Common myeloid progenitor, CD34-positive (primary cell): ENCODE results near the gene ITIH2.
"Not testable (repeated sequence)": the region's sequence is repeated elsewhere in the genome, so short reads cannot be mapped to it uniquely, and the experiment has no call there.

Source experiments
- CTCF ChIA-PET: fragments of 350-600 bp; sonication (Branson Sonifier 250); formaldehyde crosslinking; loops from one replicate; lab custom pipeline; 2021; ENCODE audit warnings: antibody characterized with exemption; lab: Charles Lee
- POLR2A ChIA-PET: fragments of 350-600 bp; sonication (Branson Sonifier 250); formaldehyde crosslinking; loops from one replicate; lab custom pipeline; 2021; ENCODE audit warnings: antibody characterized with exemption; lab: Charles Lee
- DNase-seq, 3 donors: peaks; one replicate each; pipeline versions ENCODE4 v3.0.0 to v3.0.0-alpha.2; 2013
- H3K27ac ChIP-seq, 2 experiments: 1 replicate in 1 of 2; 2 replicates in 1 of 2; pipeline ENCODE4 v1.7.0; 2013; ENCODE audit warnings: inconsistent platforms in 2 of 2, low read length in 2 of 2, mild to moderate bottlenecking in 2 of 2, low read depth in 1 of 2, moderate library complexity in 1 of 2; ENCODE audit not compliant: severe bottlenecking in 2 of 2, insufficient read depth in 1 of 2, poor library complexity in 1 of 2
- H3K27me3 ChIP-seq, 5 experiments: replicated peaks in 2 of 5; 1 replicate in 3 of 5; 2 replicates in 2 of 5; pipeline versions ENCODE4 v1.6.1 to v1.7.0; 2013; ENCODE audit warnings: low read length in 4 of 5, mild to moderate bottlenecking in 2 of 5, moderate library complexity in 2 of 5, inconsistent platforms in 1 of 5; ENCODE audit not compliant: insufficient read depth in 5 of 5, control insufficient read depth in 4 of 5
- H3K36me3 ChIP-seq, 4 experiments: 1 replicate in 2 of 4; 2 replicates in 2 of 4; pipeline versions ENCODE4 v1.6.1 to v1.7.0; 2013; ENCODE audit warnings: low read length in 3 of 4, control low read depth in 1 of 4, mild to moderate bottlenecking in 1 of 4; ENCODE audit not compliant: control insufficient read depth in 4 of 4, insufficient read depth in 4 of 4
- H3K4me1 ChIP-seq, 4 experiments: 1 replicate in 3 of 4; 2 replicates in 1 of 4; pipeline versions ENCODE4 v1.6.1 to v1.7.1; 2013; ENCODE audit warnings: low read length in 3 of 4, mild to moderate bottlenecking in 3 of 4, control low read depth in 1 of 4, inconsistent platforms in 1 of 4, moderate library complexity in 1 of 4; ENCODE audit not compliant: control insufficient read depth in 4 of 4, insufficient read depth in 4 of 4; ENCODE audit errors: control extremely low read depth in 1 of 4
- H3K4me3 ChIP-seq, 7 experiments: 1 replicate in 4 of 7; 2 replicates in 3 of 7; pipeline versions ENCODE4 v1.5.1 to v1.7.0; 2013; ENCODE audit warnings: mild to moderate bottlenecking in 7 of 7, low read length in 6 of 7, moderate library complexity in 6 of 7, inconsistent platforms in 2 of 7, low read depth in 2 of 7, control low read depth in 1 of 7; ENCODE audit not compliant: insufficient read depth in 4 of 7, control insufficient read depth in 1 of 7; ENCODE audit errors: extremely low read depth in 1 of 7
- H3K9me3 ChIP-seq, 5 experiments: 1 replicate in 4 of 5; 2 replicates in 1 of 5; pipeline versions ENCODE4 v1.6.1 to v1.7.1; 2013; ENCODE audit warnings: low read length in 4 of 5, mild to moderate bottlenecking in 2 of 5, inconsistent platforms in 1 of 5, low read depth in 1 of 5, moderate library complexity in 1 of 5; ENCODE audit not compliant: control insufficient read depth in 4 of 5, insufficient read depth in 2 of 5; ENCODE audit errors: control extremely low read depth in 1 of 5
- WGBS: methylation state at CpG from one replicate; pipeline ENCODE4 v1.1.5; 2013; ENCODE audit not compliant: insufficient coverage; 5-methylcytosine and 5-hydroxymethylcytosine counted together

Gene ITIH2

GRCh38 chr10:7744307-7744706 is 41.2 kb downstream of the ITIH2 start:
- 94% methylated on average over 2 of the region's 8 CpGs for whole genome bisulfite sequencing

GRCh38 chr10:7748637-7749036 is 45.5 kb downstream of the ITIH2 start:
- H3K9me3 ChIP-seq, H3K4me3 ChIP-seq, CTCF ChIA-PET, POLR2A ChIA-PET, H3K4me1 ChIP-seq, H3K27ac ChIP-seq, H3K27me3 ChIP-seq, DNase-seq: not testable (repeated sequence)
- 96% methylated on average over 6 of the region's 7 CpGs for WGBS
- H3K36me3 ChIP-seq, result peaks cover 8 to 16% (median 13%) of the 10 kb centered on the region in 4 experiments

More at GRCh38 chr10:7744307-7744706, 41.2 kb downstream of the ITIH2 start:
- POLR2A ChIA-PET, result no interaction called here
- DNase-seq, result no peak
- no peaks in the 10 kb centered on the region for H3K27me3 ChIP-seq
- no peaks in the 10 kb centered on the region for H3K9me3 ChIP-seq
- no peak overlapping the region for H3K27ac ChIP-seq
- no peaks in the 10 kb centered on the region for H3K4me1 ChIP-seq
- CTCF ChIA-PET, result no interaction called here
- no peak overlapping the region for H3K4me3 ChIP-seq
- no peaks in the 10 kb centered on the region for H3K36me3 ChIP-seq

- Histone ChIP-seq H3K36me3 (peaks cover 12 to 27% (median 18%) of the 10 kb centered on the region in 4 experiments), H3K27me3 (no peaks in the 10 kb centered on the region), H3K4me3 (no peak overlapping the region), H3K27ac (no peak overlapping the region), H3K4me1 (no peaks in the 10 kb centered on the region), H3K9me3 (no peaks in the 10 kb centered on the region)
- DNase-seq, result no peak
- 100% methylated on average over 4 of the region's 5 CpGs for WGBS
- CTCF ChIA-PET, result no interaction called here
- POLR2A ChIA-PET, result no interaction called here
Observed at GRCh38 chr10:7750222-7750621, 47.1 kb downstream of the ITIH2 start.

- ChIA-PET CTCF (interaction anchor here (1.3 kb wide), 1 partner anchor 10 kb away, joined by 3 read pairs; no protein-coding TSS in a partner anchor), POLR2A (no interaction called here)
- H3K9me3 ChIP-seq, result no peaks in the 10 kb centered on the region
- DNase-seq, result no peak
- H3K4me1 ChIP-seq, result peaks cover 0 to 2% (median 0%) of the 10 kb centered on the region in 4 experiments
- peaks cover 17 to 33% (median 25%) of the 10 kb centered on the region in 4 experiments for H3K36me3 ChIP-seq
- H3K27ac ChIP-seq, result no peak overlapping the region
- no peaks in the 10 kb centered on the region for H3K27me3 ChIP-seq
- no peak overlapping the region for H3K4me3 ChIP-seq
- 78% methylated on average over 5 of the region's 6 CpGs for WGBS
Observed at GRCh38 chr10:7752251-7752650, 49.1 kb downstream of the ITIH2 start.

GRCh38 chr10:7755103-7755502 is 52.0 kb downstream of the ITIH2 start:
- Histone ChIP-seq H3K9me3 (no peaks in the 10 kb centered on the region), H3K4me3 (no peak overlapping the region), H3K27me3 (no peaks in the 10 kb centered on the region), H3K4me1 (peaks cover 0 to 2% (median 0%) of the 10 kb centered on the region in 4 experiments), H3K36me3 (peaks cover 21 to 56% (median 32%) of the 10 kb centered on the region in 4 experiments), H3K27ac (no peak overlapping the region)
- WGBS, result 100% methylated on average over 1 of the region's 3 CpGs
- no peak for DNase-seq
- CTCF ChIA-PET, result interaction anchor here (1.0 to 2.1 kb wide), 7 partner anchors 22 to 1547 kb away, joined by 3 to 6 read pairs (median 4); no protein-coding TSS in a partner anchor
- POLR2A ChIA-PET, result no interaction called here

- ChIA-PET CTCF (interaction anchor here (0.6 to 2.6 kb wide), 15 partner anchors 10 to 1549 kb away, joined by 3 to 15 read pairs (median 4); partner anchors contain the start of gene KIN), POLR2A (interaction anchor here (0.6 kb wide), 1 partner anchor 123 kb away, joined by 4 read pairs; no protein-coding TSS in a partner anchor)
- H3K27ac ChIP-seq, result no peak overlapping the region
- no peak overlapping the region for H3K4me3 ChIP-seq
- H3K36me3 ChIP-seq, result peaks cover 24 to 68% (median 33%) of the 10 kb centered on the region in 4 experiments
- H3K27me3 ChIP-seq, result no peaks in the 10 kb centered on the region
- peak; percentile 59 to 74 (median 70) for DNase-seq
- WGBS, result 37% methylated on average over 3 of the region's 7 CpGs
- no peaks in the 10 kb centered on the region for H3K9me3 ChIP-seq
- peaks cover 0 to 2% (median 0%) of the 10 kb centered on the region in 4 experiments for H3K4me1 ChIP-seq
Observed at GRCh38 chr10:7756360-7756992, 53.4 kb downstream of the ITIH2 start.

- ChIA-PET POLR2A (no interaction called here), CTCF (no interaction called here)
- H3K4me1 ChIP-seq, result peaks cover 14 to 26% (median 17%) of the 10 kb centered on the region in 4 experiments
- H3K27ac ChIP-seq, result peak overlapping the region; percentile 25 to 50
- 11% methylated on average over 3 of the region's 5 CpGs for WGBS
- H3K9me3 ChIP-seq, result no peaks in the 10 kb centered on the region
- peak overlapping the region in 5 of 7 experiments; percentile 11 to 72 (median 47) for H3K4me3 ChIP-seq
- DNase-seq, result peak; percentile 37 to 69 (median 53)
- no peaks in the 10 kb centered on the region for H3K27me3 ChIP-seq
- peaks cover 17 to 57% (median 29%) of the 10 kb centered on the region in 4 experiments for H3K36me3 ChIP-seq
Observed at GRCh38 chr10:7763929-7764328, 60.8 kb downstream of the ITIH2 start.
